H1 (cell line): ENCODE measurements around the gene LIPA. TPM values are rescaled to one million over a fixed set of nuclear protein-coding genes. Genes with fewer than 3 reads are reported as not detected.

Experiments
- CTCF ChIA-PET: fragments of 300-600 bp; sonication (Branson Sonifier 250); formaldehyde crosslinking; loops from one replicate; lab custom pipeline; 2021; ENCODE audit not compliant: partially characterized antibody; lab: Charles Lee
- POLR2A ChIA-PET: fragments of 300-600 bp; sonication (Branson Sonifier 250); formaldehyde crosslinking; loops from one replicate; lab custom pipeline; 2021; ENCODE audit warnings: inconsistent platforms; ENCODE audit not compliant: partially characterized antibody; lab: Charles Lee
- DNase-seq, 2 experiments: peaks; one replicate each; pipeline versions ENCODE4 v3.0.0 to v3.0.0-alpha.2; 2010 to 2022; ENCODE audit warnings: low spot score in 2 of 2, low read depth in 1 of 2, mixed read lengths in 1 of 2
- FAIRE-seq: peaks from 2 replicates; lab custom pipeline; 2011; peaks lifted over from hg19 to GRCh38; lab: Jason Lieb, UNC
- H2AFZ ChIP-seq: 2 replicates; pipeline ENCODE4 v1.8.1; 2012; ENCODE audit warnings: low read length, inconsistent platforms
- H2AK5ac ChIP-seq: 2 replicates; pipeline ENCODE4 v1.6.1; 2013; ENCODE audit warnings: low read depth, low read length
- H2BK120ac ChIP-seq: replicated peaks from 2 replicates; pipeline ENCODE3; 2013; ENCODE audit warnings: low read depth, low read length, inconsistent platforms
- H2BK12ac ChIP-seq: 2 replicates; pipeline ENCODE4 v1.6.1; 2013; ENCODE audit warnings: low read depth, low read length
- H2BK15ac ChIP-seq: 2 replicates; pipeline ENCODE4 v1.6.1; 2013; ENCODE audit warnings: low read length
- H2BK20ac ChIP-seq: 2 replicates; pipeline ENCODE4 v1.6.1; 2013; ENCODE audit warnings: low read length
- H2BK5ac ChIP-seq: 2 replicates; pipeline ENCODE4 v1.6.1; 2013; ENCODE audit warnings: low read depth, low read length
- H3K14ac ChIP-seq: 2 replicates; pipeline ENCODE4 v1.6.1; 2013; ENCODE audit warnings: inconsistent platforms; ENCODE audit not compliant: insufficient read length
- H3K18ac ChIP-seq: 2 replicates; pipeline ENCODE4 v1.6.1; 2013; ENCODE audit warnings: low read length; ENCODE audit errors: extremely low read depth
- H3K23ac ChIP-seq: 2 replicates; pipeline ENCODE4 v1.6.1; 2013; ENCODE audit warnings: inconsistent platforms; ENCODE audit not compliant: insufficient read length
- H3K23me2 ChIP-seq: 2 replicates; pipeline ENCODE4 v1.6.1; 2013; ENCODE audit warnings: low read depth, low read length
- H3K27ac ChIP-seq: 2 replicates; pipeline ENCODE4 v1.6.1; 2011; ENCODE audit warnings: low read depth, low read length, inconsistent platforms
- H3K27me3 ChIP-seq, 4 experiments: replicated peaks in 1 of 4; 1 replicate in 1 of 4; 2 replicates in 3 of 4; pipeline versions ENCODE4 v1.6.1 to v1.8.1; 2011 to 2013; ENCODE audit warnings: low read length in 3 of 4, mild to moderate bottlenecking in 3 of 4, inconsistent platforms in 2 of 4, mixed read lengths in 2 of 4, moderate library complexity in 1 of 4; ENCODE audit not compliant: control insufficient read depth in 3 of 4, insufficient read depth in 3 of 4; ENCODE audit errors: extremely low read depth in 1 of 4
- H3K36me3 ChIP-seq, 4 experiments: 2 replicates each; pipeline versions ENCODE4 v1.6.1 to v1.8.1; 2011 to 2013; ENCODE audit warnings: mild to moderate bottlenecking in 4 of 4, low read length in 3 of 4, moderate library complexity in 2 of 4, control low read depth in 1 of 4, inconsistent platforms in 1 of 4; ENCODE audit not compliant: insufficient read depth in 4 of 4, control insufficient read depth in 2 of 4
- H3K4ac ChIP-seq: replicated peaks from 2 replicates; pipeline ENCODE3; 2013; ENCODE audit warnings: low read length, low read depth, mixed read lengths, inconsistent platforms; ENCODE audit not compliant: insufficient read length
- H3K4me1 ChIP-seq, 4 experiments: replicated peaks in 1 of 4; 1 replicate in 1 of 4; 2 replicates in 3 of 4; pipeline versions ENCODE4 v1.6.1 to v1.8.1; 2011 to 2013; ENCODE audit warnings: low read length in 3 of 4, inconsistent platforms in 2 of 4, mixed read lengths in 1 of 4; ENCODE audit not compliant: insufficient read depth in 4 of 4, control insufficient read depth in 3 of 4
- H3K4me2 ChIP-seq, 2 experiments: 2 replicates each; pipeline versions ENCODE4 v1.6.1 to v1.8.1; 2011 to 2013; ENCODE audit warnings: low read depth in 2 of 2, low read length in 2 of 2, control low read depth in 1 of 2, inconsistent platforms in 1 of 2, mild to moderate bottlenecking in 1 of 2; ENCODE audit not compliant: insufficient read depth in 1 of 2
- H3K4me3 ChIP-seq, 4 experiments: fragments of 200-600, 300-600 bp in 1 of 4; sonication (generic), shearing (Covaris generic), sonication (Bioruptor Twin) in 1 of 4; 2 replicates each; pipeline versions ENCODE4 v1.5.1 to v1.8.1; 2011 to 2016; ENCODE audit warnings: low read length in 4 of 4, low read depth in 3 of 4, control low read depth in 2 of 4, inconsistent platforms in 2 of 4, mild to moderate bottlenecking in 2 of 4, mixed read lengths in 1 of 4, moderate library complexity in 1 of 4; ENCODE audit not compliant: insufficient read depth in 2 of 4; ENCODE audit errors: extremely low read depth in 1 of 4
- H3K56ac ChIP-seq: replicated peaks from 2 replicates; pipeline ENCODE3; 2013; ENCODE audit warnings: low read depth, mild to moderate bottlenecking, mixed read lengths, low read length, inconsistent platforms; ENCODE audit not compliant: insufficient read length
- H3K79me1 ChIP-seq: 2 replicates; pipeline ENCODE4 v1.6.1; 2013; ENCODE audit warnings: low read depth, low read length, control low read depth
- H3K79me2 ChIP-seq, 2 experiments: 2 replicates each; pipeline versions ENCODE4 v1.6.1 to v1.8.1; 2012 to 2013; ENCODE audit warnings: low read length in 2 of 2, mild to moderate bottlenecking in 2 of 2, inconsistent platforms in 1 of 2; ENCODE audit not compliant: insufficient read depth in 2 of 2, control insufficient read depth in 1 of 2
- H3K9ac ChIP-seq, 4 experiments: replicated peaks in 1 of 4; 1 replicate in 1 of 4; 2 replicates in 3 of 4; pipeline versions ENCODE4 v1.6.1 to v1.8.1; 2011 to 2013; ENCODE audit warnings: low read depth in 3 of 4, low read length in 3 of 4, control low read depth in 2 of 4, mild to moderate bottlenecking in 2 of 4, moderate library complexity in 2 of 4, inconsistent platforms in 1 of 4; ENCODE audit errors: extremely low read depth in 1 of 4
- H3K9me3 ChIP-seq, 2 experiments: 2 replicates each; pipeline versions ENCODE4 v1.6.1 to v1.8.1; 2012 to 2013; ENCODE audit warnings: mild to moderate bottlenecking in 2 of 2, moderate library complexity in 2 of 2, control low read depth in 1 of 2, inconsistent platforms in 1 of 2, low read depth in 1 of 2, low read length in 1 of 2, mixed read lengths in 1 of 2; ENCODE audit not compliant: insufficient read depth in 2 of 2
- H4K20me1 ChIP-seq, 2 experiments: replicated peaks in 1 of 2; 2 replicates each; pipeline versions ENCODE3 to v1.8.1; 2011 to 2013; ENCODE audit warnings: inconsistent platforms in 2 of 2, low read length in 2 of 2, mild to moderate bottlenecking in 1 of 2; ENCODE audit not compliant: insufficient read depth in 2 of 2, control insufficient read depth in 1 of 2
- H4K5ac ChIP-seq: 2 replicates; pipeline ENCODE4 v1.6.1; 2013; ENCODE audit warnings: low read length, low read depth, mixed read lengths, inconsistent platforms; ENCODE audit not compliant: insufficient read length
- H4K8ac ChIP-seq: 2 replicates; pipeline ENCODE4 v1.8.0; 2013; ENCODE audit warnings: mild to moderate bottlenecking, moderate library complexity, low read length, inconsistent platforms; ENCODE audit not compliant: insufficient read depth; ENCODE audit errors: extremely low read depth
- H4K91ac ChIP-seq: replicated peaks from 2 replicates; pipeline ENCODE3; 2013; ENCODE audit warnings: low read length, mixed read lengths, inconsistent platforms; ENCODE audit not compliant: insufficient read length
- CHD2 ChIP-seq: IDR thresholded peaks from 2 replicates; pipeline ENCODE4 v1.6.1; 2012; ENCODE audit warnings: low read length, improper control_type of control experiment
- EZH2 ChIP-seq: fragments of 200-600 bp; sonication (generic); IDR thresholded peaks from 2 replicates; pipeline ENCODE4 v1.7.1; 2012; ENCODE audit warnings: low read depth, mild to moderate bottlenecking, moderate library complexity, low read length, inconsistent platforms; ENCODE audit not compliant: severe bottlenecking
- GTF2F1 ChIP-seq: IDR thresholded peaks from 2 replicates; pipeline ENCODE4 v1.6.1; 2012; ENCODE audit warnings: low read depth, low read length, improper control_type of control experiment, borderline replicate concordance
- HDAC2 ChIP-seq, 2 experiments: fragments of 300-600 bp in 1 of 2; sonication (generic) in 1 of 2; IDR thresholded peaks; 2 replicates each; pipeline ENCODE4 v1.6.1; 2011 to 2012; ENCODE audit warnings: low read depth in 2 of 2, low read length in 2 of 2, mild to moderate bottlenecking in 2 of 2, moderate library complexity in 2 of 2, borderline replicate concordance in 1 of 2, inconsistent platforms in 1 of 2
- MAFK ChIP-seq: IDR thresholded peaks from 2 replicates; pipeline ENCODE4 v1.6.1; 2012; ENCODE audit warnings: low read depth, mild to moderate bottlenecking, improper control_type of control experiment, low read length
- POLR2AphosphoS5 ChIP-seq: IDR thresholded peaks from 2 replicates; pipeline ENCODE4 v1.6.1; 2011; ENCODE audit warnings: low read depth, low read length
- RAD21 ChIP-seq, 2 experiments: IDR thresholded peaks in 1 of 2; conservative IDR thresholded peaks in 1 of 2; 2 replicates each; pipeline ENCODE4 v1.6.1; 2011; ENCODE audit warnings: low read depth in 2 of 2, low read length in 2 of 2, improper control_type of control experiment in 1 of 2, inconsistent platforms in 1 of 2, mild to moderate bottlenecking in 1 of 2, moderate library complexity in 1 of 2
- SIX5 ChIP-seq: IDR thresholded peaks from 2 replicates; pipeline ENCODE4 v1.6.1; 2011; ENCODE audit warnings: mild to moderate bottlenecking, low read depth, low read length
- SP1 ChIP-seq: IDR thresholded peaks from 2 replicates; pipeline ENCODE4 v1.6.1; 2011; ENCODE audit warnings: low read depth, low read length
- SP4 ChIP-seq: IDR thresholded peaks from 2 replicates; pipeline ENCODE4 v1.6.1; 2012; ENCODE audit warnings: low read length, inconsistent platforms
- TEAD4 ChIP-seq: IDR thresholded peaks from 2 replicates; pipeline ENCODE4 v1.6.1; 2012; ENCODE audit warnings: low read depth, low read length, inconsistent platforms, mixed read lengths
- YY1 ChIP-seq: IDR thresholded peaks from 2 replicates; pipeline ENCODE4 v1.6.1; 2011; ENCODE audit warnings: low read depth, mild to moderate bottlenecking, low read length
- WGBS, 2 experiments: shearing (Covaris generic) in 1 of 2; methylation state at CpG; one replicate each; pipeline versions ENCODE4 v1.1.6 to v1.1.7; 2013 to 2015; ENCODE audit warnings: low lambda C conversion rate in 2 of 2, mixed read lengths in 2 of 2, inconsistent platforms in 1 of 2, low coverage in 1 of 2, missing lambda C conversion rate in 1 of 2; ENCODE audit not compliant: insufficient replicate concordance in 2 of 2, insufficient coverage in 1 of 2, insufficient read length in 1 of 2; ENCODE audit errors: extremely low coverage in 1 of 2, missing lambda C conversion rate in 1 of 2; 5-methylcytosine and 5-hydroxymethylcytosine counted together
- polyA plus RNA-seq, 7 experiments: library from polyadenylated mRNA; depleted of rRNA in 3 of 7; stranded (reverse) in 5 of 7; unstranded in 2 of 7; fragments of >200 nt in 5 of 7; fragments of 200-250 nt in 2 of 7; gene quantifications; 1 replicate in 5 of 7; 2 replicates in 1 of 7; 4 replicates in 1 of 7; pipeline versions ENCODE4 v1.2.1 to v1.2.3, GENCODE V29; 2011 to 2013; ENCODE audit warnings: missing spikeins in 2 of 7, mixed read lengths in 2 of 7
- total RNA-seq: library from RNA; stranded (reverse); fragmentation: NEBNext Ultra II Directional; extraction: Animal tissue kit (Norgen Biotek cat#: 25700); gene quantifications from 2 replicates; pipeline ENCODE4 v1.2.1, GENCODE V29; 2021
- TF ChIP-seq, protein P1 (sequence below): IDR thresholded peaks from 2 replicates; pipeline ENCODE4 v1.6.1; 2012; ENCODE audit warnings: inconsistent platforms

Gene LIPA
- total and polyA plus RNA-seq, 2 of the 8 experiments (the other 6 are each of a cell fraction or from before 2014, with no cell fraction given): 18.1 to 32.4 TPM

DNA sequence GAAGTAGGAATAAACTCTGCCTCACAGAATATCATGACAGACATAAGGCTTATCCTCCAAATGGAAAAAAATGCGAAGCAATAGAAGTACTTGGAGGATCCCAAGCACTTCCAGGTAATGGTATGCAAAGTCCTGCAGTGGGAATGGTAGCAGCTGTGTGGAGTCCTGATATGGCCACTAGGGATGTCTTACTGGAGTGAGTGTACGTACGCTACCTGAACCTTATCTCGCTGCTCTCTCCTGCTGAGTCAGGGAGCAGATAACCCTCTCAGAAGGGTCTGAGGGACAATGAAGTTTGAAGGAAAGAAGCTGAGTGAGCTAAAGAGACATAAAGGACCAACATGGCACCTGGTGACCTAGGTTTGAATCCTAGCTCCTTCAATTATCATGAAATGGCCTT lies 86.7 kb downstream of the LIPA start:
- Histone ChIP-seq H2BK120ac (no peak overlapping the region), H2AFZ (no peak overlapping the region), H3K9ac (no peak overlapping the region), H4K20me1 (no peaks in the 10 kb centered on the region), H3K27me3 (no peaks in the 10 kb centered on the region), H3K4me3 (no peak overlapping the region), H3K79me1 (no peaks in the 10 kb centered on the region), H4K5ac (no peak overlapping the region), H2BK12ac (no peak overlapping the region), H3K4me2 (no peak overlapping the region), H3K23ac (no peak overlapping the region), H4K8ac (no peak overlapping the region), H2BK15ac (no peak overlapping the region), H3K4me1 (no peaks in the 10 kb centered on the region), H2AK5ac (no peak overlapping the region), H3K9me3 (no peaks in the 10 kb centered on the region), H3K79me2 (no peaks in the 10 kb centered on the region), H3K27ac (no peak overlapping the region), H2BK20ac (no peak overlapping the region), H3K56ac (no peak overlapping the region), H3K36me3 (no peaks in the 10 kb centered on the region), H3K18ac (no peak overlapping the region), H3K23me2 (no peaks in the 10 kb centered on the region), H2BK5ac (no peak overlapping the region), H3K14ac (no peak overlapping the region), H3K4ac (no peak overlapping the region), H4K91ac (no peak overlapping the region)
- POLR2A ChIA-PET: no interaction called here
- CTCF ChIA-PET: interaction anchor here (1.2 kb wide), 1 partner anchor 51 kb away, joined by 3 read pairs; no protein-coding TSS in a partner anchor
- DNase-seq (no peak), FAIRE-seq (no peak)
- 100% methylated on average over 4 of the region's 4 CpGs; no CpG with 5 or more reads in 1 of the 2 experiments for WGBS, 2 experiments
- no peak for TF ChIP-seq EZH2
- no peak for TF ChIP-seq SIX5
- no peak for TF ChIP-seq CHD2
- TF ChIP-seq TEAD4: no peak
- no peak for TF ChIP-seq SP1
- no peak for TF ChIP-seq HDAC2 (IDR thresholded peaks at IDR 0.05; ENCODE audit: borderline replicate concordance in 1 of 2, low read depth in 2 of 2, low read length in 2 of 2)
- no peak for TF ChIP-seq YY1
- no peak for TF ChIP-seq GTF2F1
- TF ChIP-seq SP4: no peak
- TF ChIP-seq, protein P1, sequence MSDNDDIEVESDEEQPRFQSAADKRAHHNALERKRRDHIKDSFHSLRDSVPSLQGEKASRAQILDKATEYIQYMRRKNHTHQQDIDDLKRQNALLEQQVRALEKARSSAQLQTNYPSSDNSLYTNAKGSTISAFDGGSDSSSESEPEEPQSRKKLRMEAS: no peak
- TF ChIP-seq RAD21 (IDR thresholded peaks at IDR 0.05 in 1 of 2, conservative IDR thresholded peaks at IDR 0.05 in 1 of 2; ENCODE audit: low read depth in 2 of 2, low read length in 2 of 2): no peak
- no peak for TF ChIP-seq MAFK
- TF ChIP-seq POLR2AphosphoS5: no peak
